H9 (cell line): Measurements from ENCODE around the gene ARHGEF7. TPM values are rescaled to one million over a fixed set of nuclear protein-coding genes. Genes with fewer than 3 reads are reported as not detected.

Experiments
- DNase-seq: peaks from one replicate; pipeline ENCODE4 v3.0.0-alpha.2; 2017
- H2AFZ ChIP-seq: one replicate; pipeline ENCODE4 v1.6.1; 2013; ENCODE audit warnings: mild to moderate bottlenecking, low read length, control low read depth, moderate library complexity
- H2AK5ac ChIP-seq: 2 replicates; pipeline ENCODE4 v1.6.1; 2013; ENCODE audit warnings: low read length, control low read depth, mixed read lengths; ENCODE audit not compliant: insufficient read length
- H2BK120ac ChIP-seq: one replicate; pipeline ENCODE4 v1.6.1; 2013; ENCODE audit warnings: low read depth, mild to moderate bottlenecking, low read length, control low read depth, inconsistent platforms; ENCODE audit not compliant: poor library complexity, severe bottlenecking
- H2BK12ac ChIP-seq: 2 replicates; pipeline ENCODE4 v1.6.1; 2013; ENCODE audit warnings: low read length, control low read depth, mixed read lengths, low read depth; ENCODE audit not compliant: insufficient read length
- H2BK15ac ChIP-seq: 2 replicates; pipeline ENCODE4 v1.6.1; 2013; ENCODE audit warnings: low read depth, low read length, control low read depth
- H2BK20ac ChIP-seq: one replicate; pipeline ENCODE4 v1.6.1; 2013; ENCODE audit warnings: low read depth, mild to moderate bottlenecking, low read length, control low read depth, inconsistent platforms; ENCODE audit not compliant: poor library complexity, severe bottlenecking
- H2BK5ac ChIP-seq: 2 replicates; pipeline ENCODE4 v1.6.1; 2013; ENCODE audit warnings: low read length, control low read depth, mixed read lengths; ENCODE audit not compliant: insufficient read length
- H3K14ac ChIP-seq: 2 replicates; pipeline ENCODE4 v1.6.1; 2013; ENCODE audit warnings: low read length, control low read depth; ENCODE audit not compliant: insufficient read depth
- H3K18ac ChIP-seq: 2 replicates; pipeline ENCODE4 v1.6.1; 2013; ENCODE audit warnings: low read depth, mild to moderate bottlenecking, mixed read lengths, low read length, control low read depth; ENCODE audit not compliant: insufficient read length
- H3K23ac ChIP-seq: 2 replicates; pipeline ENCODE4 v1.6.1; 2013; ENCODE audit warnings: low read length, control low read depth, mixed read lengths, low read depth; ENCODE audit not compliant: insufficient read length
- H3K23me2 ChIP-seq: 2 replicates; pipeline ENCODE4 v1.6.1; 2013; ENCODE audit warnings: low read depth, mild to moderate bottlenecking, mixed read lengths, low read length, control low read depth; ENCODE audit not compliant: insufficient read length, poor library complexity, severe bottlenecking
- H3K27ac ChIP-seq: 2 replicates; pipeline ENCODE4 v1.5.1; 2013; ENCODE audit warnings: low read length, control low read depth, mixed read lengths, low read depth; ENCODE audit not compliant: insufficient read length
- H3K27me3 ChIP-seq: 2 replicates; pipeline ENCODE4 v1.6.1; 2013; ENCODE audit warnings: low read length, control low read depth, inconsistent platforms; ENCODE audit not compliant: insufficient read depth
- H3K4ac ChIP-seq: 2 replicates; pipeline ENCODE4 v1.6.1; 2013; ENCODE audit warnings: low read depth, mild to moderate bottlenecking, control low read depth, inconsistent platforms, low read length, moderate library complexity
- H3K4me1 ChIP-seq: 2 replicates; pipeline ENCODE4 v1.6.1; 2013; ENCODE audit warnings: low read length, control low read depth, inconsistent platforms; ENCODE audit not compliant: insufficient read depth
- H3K4me2 ChIP-seq: 2 replicates; pipeline ENCODE4 v1.6.1; 2013; ENCODE audit warnings: low read length, control low read depth, mixed read lengths; ENCODE audit not compliant: insufficient read length, insufficient read depth
- H3K56ac ChIP-seq: 2 replicates; pipeline ENCODE4 v1.6.1; 2013; ENCODE audit warnings: low read depth, mild to moderate bottlenecking, mixed read lengths, low read length, control low read depth; ENCODE audit not compliant: insufficient read length
- H3K79me1 ChIP-seq: 2 replicates; pipeline ENCODE4 v1.6.1; 2013; ENCODE audit warnings: low read depth, mild to moderate bottlenecking, moderate library complexity, low read length, control low read depth, inconsistent platforms; ENCODE audit not compliant: insufficient read depth, poor library complexity, severe bottlenecking
- H3K79me2 ChIP-seq: 2 replicates; pipeline ENCODE4 v1.6.1; 2013; ENCODE audit warnings: low read length, control low read depth, inconsistent platforms; ENCODE audit not compliant: insufficient read depth
- H3K9ac ChIP-seq: 2 replicates; pipeline ENCODE4 v1.6.1; 2013; ENCODE audit warnings: low read length, control low read depth, mixed read lengths; ENCODE audit not compliant: insufficient read length; ENCODE audit errors: extremely low read depth
- H3K9me3 ChIP-seq: one replicate; pipeline ENCODE4 v1.6.1; 2013; ENCODE audit warnings: low read depth, low read length, inconsistent platforms; ENCODE audit not compliant: control insufficient read depth
- H3T11ph ChIP-seq: one replicate; pipeline ENCODE4 v1.6.1; 2013; ENCODE audit warnings: mild to moderate bottlenecking, low read length, control low read depth, inconsistent platforms
- H4K20me1 ChIP-seq: one replicate; pipeline ENCODE4 v1.6.1; 2013; ENCODE audit not compliant: control insufficient read depth, insufficient read length, insufficient read depth
- H4K5ac ChIP-seq: 2 replicates; pipeline ENCODE4 v1.6.1; 2013; ENCODE audit warnings: low read depth, mild to moderate bottlenecking, mixed read lengths, low read length, control low read depth; ENCODE audit not compliant: insufficient read length
- H4K8ac ChIP-seq: replicated peaks from 2 replicates; pipeline ENCODE4 v1.6.1; 2013; ENCODE audit warnings: low read length, control low read depth, mixed read lengths, low read depth; ENCODE audit not compliant: insufficient read length
- H4K91ac ChIP-seq: 2 replicates; pipeline ENCODE4 v1.6.1; 2013; ENCODE audit warnings: low read depth, mild to moderate bottlenecking, moderate library complexity, mixed read lengths, low read length, control low read depth; ENCODE audit not compliant: insufficient read length
- H3K27ac Mint-ChIP-seq, 3 experiments: 2 replicates in 2 of 3; 3 replicates in 1 of 3; pipeline ENCODE4 v1.8.0; 2020 to 2021; ENCODE audit warnings: mixed read lengths in 3 of 3, mild to moderate bottlenecking in 1 of 3, moderate library complexity in 1 of 3
- H3K27me3 Mint-ChIP-seq: 2 replicates; pipeline ENCODE4 v1.8.0; 2021; ENCODE audit warnings: low read depth, mild to moderate bottlenecking, moderate library complexity, mixed read lengths
- H3K36me3 Mint-ChIP-seq, 3 experiments: 2 replicates in 2 of 3; 3 replicates in 1 of 3; pipeline ENCODE4 v1.8.0; 2020 to 2021; ENCODE audit warnings: low read depth in 3 of 3, mixed read lengths in 3 of 3; ENCODE audit not compliant: insufficient read depth in 1 of 3
- H3K4me1 Mint-ChIP-seq, 2 experiments: 2 replicates each; pipeline ENCODE4 v1.8.0; 2020; ENCODE audit warnings: mixed read lengths in 2 of 2
- H3K4me3 Mint-ChIP-seq, 2 experiments: 2 replicates in 1 of 2; 3 replicates in 1 of 2; pipeline ENCODE4 v1.8.0; 2020 to 2021; ENCODE audit warnings: mild to moderate bottlenecking in 2 of 2, mixed read lengths in 2 of 2, moderate library complexity in 1 of 2
- H3K9me3 Mint-ChIP-seq, 2 experiments: 2 replicates in 1 of 2; 3 replicates in 1 of 2; pipeline ENCODE4 v1.8.0; 2020; ENCODE audit warnings: mild to moderate bottlenecking in 2 of 2, mixed read lengths in 2 of 2, moderate library complexity in 1 of 2
- CTCF ChIP-seq: fragments of 200-600 bp; sonication (generic); conservative IDR thresholded peaks from 3 replicates; pipeline ENCODE4 v1.8.0; 2021; ENCODE audit warnings: antibody characterized with exemption, mild to moderate bottlenecking
- whole genome bisulfite sequencing: extraction: QIAGEN DNeasy Blood & Tissue Kit; methylation state at CpG from one replicate; pipeline ENCODE4 v1.1.7; 2013; ENCODE audit warnings: missing lambda C conversion rate, low lambda C conversion rate, mixed read lengths; ENCODE audit not compliant: insufficient read length; ENCODE audit errors: extremely low coverage; 5-methylcytosine and 5-hydroxymethylcytosine counted together
- total RNA-seq: library from RNA; stranded (reverse); gene quantifications from 2 replicates; pipeline ENCODE4 v1.2.1, GENCODE V29; 2021

The ARHGEF7 gene
- total RNA-seq, 1 experiment from 2014 or later, result 51.9 TPM

GRCh38 chr13:111143865-111144540 is 28.9 kb downstream of the ARHGEF7 start:
- Histone ChIP-seq H2BK5ac (no peak overlapping the region), H3K9me3 (no peaks in the 10 kb centered on the region), H3K79me1 (no peaks in the 10 kb centered on the region), H2BK15ac (no peak overlapping the region), H3K14ac (no peak overlapping the region), H3T11ph (no peak overlapping the region), H2AK5ac (no peak overlapping the region), H3K27me3 (no peaks in the 10 kb centered on the region), H3K79me2 (no peaks in the 10 kb centered on the region), H3K56ac (no peak overlapping the region), H3K27ac (no peak overlapping the region), H3K4ac (no peak overlapping the region), H2BK20ac (no peak overlapping the region), H2BK120ac (no peak overlapping the region), H4K20me1 (peaks cover 3% of the 10 kb centered on the region), H2AFZ (no peak overlapping the region), H3K9ac (no peak overlapping the region), H2BK12ac (no peak overlapping the region), H4K91ac (no peak overlapping the region), H4K5ac (no peak overlapping the region), H3K4me2 (no peak overlapping the region), H3K23ac (no peak overlapping the region), H3K18ac (no peak overlapping the region), H3K23me2 (no peaks in the 10 kb centered on the region), H4K8ac (no peak overlapping the region), H3K4me1 (no peaks in the 10 kb centered on the region)
- Mint-ChIP-seq H3K4me1 (no peaks in the 10 kb centered on the region), H3K4me3 (no peak overlapping the region), H3K9me3 (no peaks in the 10 kb centered on the region), H3K36me3 (no peaks in the 10 kb centered on the region), H3K27ac (no peak overlapping the region), H3K27me3 (peaks cover 31% of the 10 kb centered on the region)
- no peak for TF ChIP-seq CTCF
- WGBS, result no CpG with 5 or more reads among the region's 3 CpGs
- DNase-seq, result no peak
